Esophagus muscularis mucosa (tissue), 4 donors: ENCODE results near the gene NT5DC3. TPM values are rescaled to one million over a fixed set of nuclear protein-coding genes. Genes with fewer than 3 reads are reported as not detected.

ENCODE experiments used
- DNase-seq: peaks from one replicate; pipeline ENCODE4 v3.0.0-alpha.2; 2017; ENCODE audit errors: extremely low spot score
- H3K27ac ChIP-seq, 4 donors: fragments of 200-600 bp; sonication (generic); replicated peaks in 1 of 4; 1 replicate in 3 of 4; 2 replicates in 1 of 4; pipeline ENCODE4 v1.5.1; 2016 to 2019; ENCODE audit warnings: mild to moderate bottlenecking in 1 of 4
- H3K27me3 ChIP-seq, 4 donors: fragments of 200-600 bp; sonication (generic); one replicate each; pipeline versions ENCODE4 v1.5.1 to v1.6.0; 2016 to 2019
- H3K36me3 ChIP-seq, 4 donors: fragments of 200-600 bp; sonication (generic); one replicate each; pipeline ENCODE4 v1.5.1; 2016 to 2019
- H3K4me1 ChIP-seq, 4 donors: fragments of 200-600 bp; sonication (generic); one replicate each; pipeline ENCODE4 v1.5.1; 2016 to 2019
- H3K4me3 ChIP-seq, 4 donors: fragments of 200-600 bp; sonication (generic); 1 replicate in 2 of 4; 2 replicates in 2 of 4; pipeline ENCODE4 v1.5.1; 2016 to 2019; ENCODE audit warnings: mild to moderate bottlenecking in 4 of 4, moderate library complexity in 1 of 4
- H3K9me3 ChIP-seq, 4 donors: fragments of 200-600 bp; sonication (generic); 1 replicate in 3 of 4; 2 replicates in 1 of 4; pipeline ENCODE4 v1.5.1; 2016 to 2019
- CTCF ChIP-seq, 3 experiments: fragments of 200-600 bp in 2 of 3; fragments of 450-650 bp in 1 of 3; sonication (generic) in 2 of 3; IDR thresholded peaks; one replicate each; pipeline ENCODE4 v1.5.1; 2017 to 2019; ENCODE audit warnings: antibody characterized with exemption in 3 of 3, mild to moderate bottlenecking in 2 of 3, moderate library complexity in 1 of 3
- EP300 ChIP-seq: sonication (generic); formaldehyde crosslinking; IDR thresholded peaks from one replicate; pipeline ENCODE4 v1.6.1; 2017; ENCODE audit warnings: antibody characterized with exemption
- POLR2A ChIP-seq: fragments of 450-650 bp; IDR thresholded peaks from one replicate; pipeline ENCODE4 v1.6.1; 2017; ENCODE audit warnings: antibody characterized with exemption, moderate library complexity, mild to moderate bottlenecking, low read depth
- POLR2AphosphoS5 ChIP-seq, 2 donors: sonication (generic); formaldehyde crosslinking; IDR thresholded peaks; one replicate each; pipeline ENCODE4 v1.6.1; 2017; ENCODE audit warnings: antibody characterized with exemption in 2 of 2
- WGBS: methylation state at CpG from one replicate; pipeline ENCODE4 v1.1.5; 2018; 5-methylcytosine and 5-hydroxymethylcytosine counted together
- intact Hi-C: fragments of 100-400 bp; cut with DNase I; formaldehyde crosslinking; loops from one replicate; pipeline ENCODE4 v1.15.1; 2023
- total RNA-seq, 4 donors: library from RNA; depleted of rRNA; stranded (reverse); fragments of >200 nt; gene quantifications; one replicate each; pipeline versions ENCODE4 v1.1.0 to v1.2.1, GENCODE V29; 2016

NT5DC3 gene
- total RNA-seq, 4 donors from 2014 or later = 169 to 275 (median 195) TPM

DNA sequence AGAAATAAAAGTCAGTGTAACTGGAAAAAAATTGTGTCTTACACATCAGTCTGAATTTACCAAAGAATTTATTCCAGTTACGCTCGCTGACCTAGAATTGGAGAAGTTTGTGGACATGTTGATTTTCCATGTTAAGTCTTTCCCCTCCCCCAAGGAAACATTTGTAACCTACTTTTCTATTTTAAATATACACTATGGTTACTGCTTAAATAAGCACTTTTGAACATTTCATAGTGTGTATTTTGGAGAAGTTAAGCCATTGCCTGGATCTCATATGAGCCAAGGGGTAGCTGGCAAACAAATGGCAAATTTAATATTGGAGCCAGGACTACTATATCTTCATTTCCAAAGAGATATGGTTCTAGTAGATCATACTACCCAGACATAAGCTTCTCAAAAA, 42.9 kb upstream of the NT5DC3 start:
- H3K36me3 ChIP-seq = no peaks in the 10 kb centered on the region
- H3K4me1 ChIP-seq = no peaks in the 10 kb centered on the region
- no peak for DNase-seq
- no peaks in the 10 kb centered on the region for H3K27me3 ChIP-seq
- H3K27ac ChIP-seq = no peak overlapping the region
- TF ChIP-seq CTCF (IDR thresholded peaks at IDR 0.05) (no peak), EP300 (no peak), POLR2A (no peak), POLR2AphosphoS5 (IDR thresholded peaks at IDR 0.05) (no peak)
- 88% methylated on average over 2 of the region's 2 CpGs for WGBS
- no peak overlapping the region for H3K4me3 ChIP-seq
- H3K9me3 ChIP-seq = no peaks in the 10 kb centered on the region
- intact Hi-C loops = loop anchor here (2.0 to 10.0 kb wide), 2 partner anchors 41 to 221 kb away; no protein-coding TSS in a partner anchor

GRCh38 chr12:103882861-103883596, 42.0 kb upstream of the NT5DC3 start:
- H3K36me3 ChIP-seq = no peaks in the 10 kb centered on the region
- H3K27ac ChIP-seq = no peak overlapping the region
- H3K4me1 ChIP-seq = peaks cover 0 to 3% (median 1%) of the 10 kb centered on the region in 4 donors
- no peak for DNase-seq
- no peak overlapping the region for H3K4me3 ChIP-seq
- no peaks in the 10 kb centered on the region for H3K9me3 ChIP-seq
- intact Hi-C loops = loop anchor here (10.0 kb wide), 1 partner anchor 222 kb away; no protein-coding TSS in a partner anchor
- H3K27me3 ChIP-seq = no peaks in the 10 kb centered on the region
- WGBS = 49% methylated on average over 2 of the region's 2 CpGs
- TF ChIP-seq CTCF (IDR thresholded peaks at IDR 0.05) = no peak
- no peak for TF ChIP-seq POLR2A
- TF ChIP-seq POLR2AphosphoS5 (IDR thresholded peaks at IDR 0.05) = no peak
- TF ChIP-seq EP300 = no peak

DNA sequence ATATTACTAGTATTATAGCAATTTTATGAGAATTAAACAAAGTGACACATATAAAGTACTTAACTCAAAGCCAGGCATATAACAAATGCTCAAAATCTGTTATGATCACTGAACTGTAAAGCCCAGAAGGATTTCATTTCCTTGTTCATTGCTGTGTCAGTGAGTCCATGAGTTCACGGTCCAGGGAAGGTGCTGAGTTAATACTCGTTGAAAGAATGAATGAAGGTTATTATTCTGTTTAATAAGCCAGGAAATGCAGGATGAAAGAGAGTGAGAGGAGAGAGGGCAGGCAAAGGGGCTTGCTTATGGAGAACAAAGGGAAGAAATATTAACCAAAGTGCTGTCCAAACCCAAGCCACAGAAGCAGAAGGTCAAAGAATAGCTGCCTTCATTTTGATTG, 40.2 kb upstream of the NT5DC3 start:
- no peak overlapping the region for H3K27ac ChIP-seq
- intact Hi-C loops = loop anchor here (10.0 kb wide), 1 partner anchor 224 kb away; no protein-coding TSS in a partner anchor
- TF ChIP-seq POLR2AphosphoS5 (IDR thresholded peaks at IDR 0.05) (no peak), EP300 (no peak), POLR2A (no peak), CTCF (IDR thresholded peaks at IDR 0.05) (no peak)
- H3K36me3 ChIP-seq = no peaks in the 10 kb centered on the region
- DNase-seq = no peak
- H3K9me3 ChIP-seq = no peaks in the 10 kb centered on the region
- H3K4me3 ChIP-seq = no peak overlapping the region
- peaks cover 0 to 4% (median 2%) of the 10 kb centered on the region in 4 donors for H3K4me1 ChIP-seq
- no peaks in the 10 kb centered on the region for H3K27me3 ChIP-seq
- 52% methylated on average over 2 of the region's 2 CpGs for WGBS

GRCh38 chr12:103880299-103881142, 39.5 kb upstream of the NT5DC3 start:
- Histone ChIP-seq H3K4me3 (no peak overlapping the region), H3K36me3 (no peaks in the 10 kb centered on the region), H3K27ac (no peak overlapping the region), H3K27me3 (no peaks in the 10 kb centered on the region), H3K4me1 (peaks cover 0 to 4% (median 2%) of the 10 kb centered on the region in 4 donors), H3K9me3 (no peaks in the 10 kb centered on the region)
- intact Hi-C loops = loop anchor here (10.0 kb wide), 1 partner anchor 224 kb away; no protein-coding TSS in a partner anchor
- TF ChIP-seq POLR2A (no peak), EP300 (no peak)
- WGBS = 55% methylated on average over 8 of the region's 8 CpGs
- DNase-seq = no peak

DNA sequence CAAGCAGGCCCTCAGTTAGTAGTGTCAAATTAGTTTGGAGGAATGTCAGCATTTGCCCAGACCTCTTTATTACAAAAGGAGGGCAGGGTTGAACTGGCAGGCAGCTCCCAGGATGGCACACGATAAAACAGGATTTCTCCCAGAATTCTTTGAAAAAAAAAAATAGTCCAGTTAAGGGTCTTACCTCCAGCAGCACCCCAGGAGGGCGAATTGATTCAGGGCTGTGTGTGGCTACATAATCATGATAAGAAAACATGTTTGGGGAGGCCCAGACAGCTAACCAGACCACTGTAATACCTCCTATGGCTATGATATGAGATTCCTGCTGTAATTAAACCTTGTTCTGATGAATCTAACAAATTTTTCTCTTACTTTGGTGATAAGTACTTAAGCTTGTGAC, 38.8 kb upstream of the NT5DC3 start:
- WGBS = 91% methylated on average over 2 of the region's 2 CpGs
- H3K4me1 ChIP-seq = peaks cover 0 to 4% (median 2%) of the 10 kb centered on the region in 4 donors
- H3K9me3 ChIP-seq = no peaks in the 10 kb centered on the region
- no peak for TF ChIP-seq POLR2AphosphoS5 (IDR thresholded peaks at IDR 0.05)
- TF ChIP-seq EP300 = no peak
- no peak for TF ChIP-seq CTCF (IDR thresholded peaks at IDR 0.05)
- TF ChIP-seq POLR2A = no peak
- H3K27ac ChIP-seq = no peak overlapping the region
- intact Hi-C loops = loop anchor here (2.0 to 10.0 kb wide), 3 partner anchors 47 to 225 kb away; no protein-coding TSS in a partner anchor
- no peaks in the 10 kb centered on the region for H3K36me3 ChIP-seq
- no peak overlapping the region for H3K4me3 ChIP-seq
- no peak for DNase-seq
- no peaks in the 10 kb centered on the region for H3K27me3 ChIP-seq
